ENCODE measurements around the gene SLC4A7.

DNA sequence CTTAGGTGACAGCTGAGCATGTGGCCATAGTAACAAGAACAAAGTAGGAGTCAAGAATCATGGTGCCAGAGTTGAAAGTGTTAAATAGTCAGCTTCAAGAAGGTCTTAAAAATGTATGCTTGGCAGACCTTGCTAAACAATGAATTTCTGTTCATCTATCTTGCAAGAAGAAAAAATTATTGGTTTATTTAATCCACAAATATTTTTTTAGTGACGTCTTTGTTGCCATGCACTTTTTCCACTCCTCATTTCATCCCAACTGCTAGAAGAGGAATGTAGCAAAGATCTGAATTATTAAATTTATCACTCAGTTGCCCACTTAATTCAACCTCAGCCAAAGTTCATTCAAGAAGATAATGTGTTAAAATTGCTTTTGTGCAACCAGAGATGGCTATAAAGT lies 3.2 kb upstream of the SLC4A7 start:
- TF ChIP-seq NR2C2 (CRISPR knock-in tag; IDR thresholded peaks at IDR 0.05) (no peak), MAX (CRISPR knock-in tag; IDR thresholded peaks at IDR 0.05) (no peak), TCF7 (CRISPR knock-in tag; IDR thresholded peaks at IDR 0.05; ENCODE audit: low read depth) (no peak), AFF4 (CRISPR knock-in tag; IDR thresholded peaks at IDR 0.05; ENCODE audit: borderline replicate concordance) (no peak), ZNF263 (CRISPR knock-in tag; IDR thresholded peaks at IDR 0.05; ENCODE audit: low read depth) (no peak), EMX1 (CRISPR knock-in tag; IDR thresholded peaks at IDR 0.05) (no peak)
- TF ChIP-seq, protein P1, sequence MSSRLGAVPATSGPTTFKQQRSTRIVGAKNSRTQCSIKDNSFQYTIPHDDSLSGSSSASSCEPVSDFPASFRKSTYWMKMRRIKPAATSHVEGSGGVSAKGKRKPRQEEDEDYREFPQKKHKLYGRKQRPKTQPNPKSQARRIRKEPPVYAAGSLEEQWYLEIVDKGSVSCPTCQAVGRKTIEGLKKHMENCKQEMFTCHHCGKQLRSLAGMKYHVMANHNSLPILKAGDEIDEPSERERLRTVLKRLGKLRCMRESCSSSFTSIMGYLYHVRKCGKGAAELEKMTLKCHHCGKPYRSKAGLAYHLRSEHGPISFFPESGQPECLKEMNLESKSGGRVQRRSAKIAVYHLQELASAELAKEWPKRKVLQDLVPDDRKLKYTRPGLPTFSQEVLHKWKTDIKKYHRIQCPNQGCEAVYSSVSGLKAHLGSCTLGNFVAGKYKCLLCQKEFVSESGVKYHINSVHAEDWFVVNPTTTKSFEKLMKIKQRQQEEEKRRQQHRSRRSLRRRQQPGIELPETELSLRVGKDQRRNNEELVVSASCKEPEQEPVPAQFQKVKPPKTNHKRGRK (CRISPR knock-in tag; IDR thresholded peaks at IDR 0.05; ENCODE audit: borderline replicate concordance), result no peak

All from WTC11 (cell line).